ENCODE results near the gene TTBK2.
"Not testable (repeated sequence)": the region's sequence is repeated elsewhere in the genome, so short reads cannot be mapped to it uniquely, and the experiment has no call there.

The TTBK2 gene

GRCh38 chr15:42764154-42764731 lies 156.3 kb downstream of the TTBK2 start:
- not testable (repeated sequence) for H3K36me3 ChIP-seq (ENCODE audit: control insufficient read depth in 1 of 2, insufficient read depth in 2 of 2, low read length in 2 of 2); H4K91ac ChIP-seq (ENCODE audit: low read depth, low read length); H3K4me3 ChIP-seq (ENCODE audit: low read depth, low read length); H2BK120ac ChIP-seq (ENCODE audit: insufficient read depth, low read length, poor library complexity); H3K4me1 ChIP-seq (ENCODE audit: control insufficient read depth in 1 of 2, insufficient read depth in 2 of 2, low read length in 2 of 2); H3K4ac ChIP-seq (ENCODE audit: low read depth, low read length); H3K79me1 ChIP-seq (ENCODE audit: low read length); H4K8ac ChIP-seq (ENCODE audit: low read depth, low read length); H2AK5ac ChIP-seq (ENCODE audit: low read length); H4K12ac ChIP-seq (ENCODE audit: low read depth, low read length); H3K4me2 ChIP-seq (ENCODE audit: low read length); H2AFZ ChIP-seq (ENCODE audit: insufficient read depth, low read length, poor library complexity); H3K14ac ChIP-seq (ENCODE audit: low read length); H3K18ac ChIP-seq (ENCODE audit: low read length); H3K27ac ChIP-seq (ENCODE audit: low read depth, low read length); H3K9me3 ChIP-seq (ENCODE audit: insufficient read depth, low read depth, low read length); H3K79me2 ChIP-seq (ENCODE audit: control insufficient read depth, insufficient read depth, low read length, poor library complexity); H3K9ac ChIP-seq (ENCODE audit: low read length); H2BK5ac ChIP-seq (ENCODE audit: low read depth, low read length, poor library complexity); DNase-seq; H3K27me3 ChIP-seq (ENCODE audit: insufficient read depth, low read length); H3K23ac ChIP-seq (ENCODE audit: low read length); H2BK12ac ChIP-seq (ENCODE audit: low read length)
- no CpG with 5 or more reads among the region's 16 CpGs for WGBS (ENCODE audit: extremely low coverage, insufficient coverage, insufficient read length)

GRCh38 chr15:42761813-42762212 lies 158.8 kb downstream of the TTBK2 start:
- not testable (repeated sequence) for H4K91ac ChIP-seq (ENCODE audit: low read depth, low read length); H3K9ac ChIP-seq (ENCODE audit: low read length); H3K4me3 ChIP-seq (ENCODE audit: low read depth, low read length); H3K9me3 ChIP-seq (ENCODE audit: insufficient read depth, low read depth, low read length); H2AK5ac ChIP-seq (ENCODE audit: low read length); H2BK12ac ChIP-seq (ENCODE audit: low read length); H3K23ac ChIP-seq (ENCODE audit: low read length); H3K18ac ChIP-seq (ENCODE audit: low read length); H3K4ac ChIP-seq (ENCODE audit: low read depth, low read length); H3K4me1 ChIP-seq (ENCODE audit: control insufficient read depth in 1 of 2, insufficient read depth in 2 of 2, low read length in 2 of 2); H3K14ac ChIP-seq (ENCODE audit: low read length); H4K12ac ChIP-seq (ENCODE audit: low read depth, low read length); DNase-seq; H2BK5ac ChIP-seq (ENCODE audit: low read depth, low read length, poor library complexity); H3K79me2 ChIP-seq (ENCODE audit: control insufficient read depth, insufficient read depth, low read length, poor library complexity); H2BK120ac ChIP-seq (ENCODE audit: insufficient read depth, low read length, poor library complexity); H3K27ac ChIP-seq (ENCODE audit: low read depth, low read length); H3K36me3 ChIP-seq (ENCODE audit: control insufficient read depth in 1 of 2, insufficient read depth in 2 of 2, low read length in 2 of 2); H4K8ac ChIP-seq (ENCODE audit: low read depth, low read length); H3K4me2 ChIP-seq (ENCODE audit: low read length); H3K79me1 ChIP-seq (ENCODE audit: low read length); H3K27me3 ChIP-seq (ENCODE audit: insufficient read depth, low read length); H2AFZ ChIP-seq (ENCODE audit: insufficient read depth, low read length, poor library complexity)
- WGBS (ENCODE audit: extremely low coverage, insufficient coverage, insufficient read length) = no CpG with 5 or more reads among the region's 2 CpGs

- no peak overlapping the region for H2BK12ac ChIP-seq (ENCODE audit: low read length)
- H3K9ac ChIP-seq (ENCODE audit: low read length) = no peak overlapping the region
- H3K4me2 ChIP-seq (ENCODE audit: low read length) = no peak overlapping the region
- H3K79me1 ChIP-seq (ENCODE audit: low read length) = no peaks in the 10 kb centered on the region
- H4K12ac ChIP-seq (ENCODE audit: low read depth, low read length) = no peak overlapping the region
- H3K27ac ChIP-seq (ENCODE audit: low read depth, low read length) = no peak overlapping the region
- H3K14ac ChIP-seq (ENCODE audit: low read length) = no peak overlapping the region
- no peaks in the 10 kb centered on the region for H3K9me3 ChIP-seq (ENCODE audit: insufficient read depth, low read depth, low read length)
- no peak overlapping the region for H2BK120ac ChIP-seq (ENCODE audit: insufficient read depth, low read length, poor library complexity)
- no peak overlapping the region for H2AFZ ChIP-seq (ENCODE audit: insufficient read depth, low read length, poor library complexity)
- H3K36me3 ChIP-seq (ENCODE audit: control insufficient read depth in 1 of 2, insufficient read depth in 2 of 2, low read length in 2 of 2) = no peaks in the 10 kb centered on the region
- no peak overlapping the region for H4K91ac ChIP-seq (ENCODE audit: low read depth, low read length)
- no peaks in the 10 kb centered on the region for H3K4me1 ChIP-seq (ENCODE audit: control insufficient read depth in 1 of 2, insufficient read depth in 2 of 2, low read length in 2 of 2)
- no peak overlapping the region for H3K18ac ChIP-seq (ENCODE audit: low read length)
- no peak for DNase-seq
- H3K4me3 ChIP-seq (ENCODE audit: low read depth, low read length) = no peak overlapping the region
- H3K27me3 ChIP-seq (ENCODE audit: insufficient read depth, low read length) = no peaks in the 10 kb centered on the region
- H2AK5ac ChIP-seq (ENCODE audit: low read length) = no peak overlapping the region
- H3K4ac ChIP-seq (ENCODE audit: low read depth, low read length) = no peak overlapping the region
- H3K23ac ChIP-seq (ENCODE audit: low read length) = no peak overlapping the region
- H3K79me2 ChIP-seq (ENCODE audit: control insufficient read depth, insufficient read depth, low read length, poor library complexity) = no peaks in the 10 kb centered on the region
- H4K8ac ChIP-seq (ENCODE audit: low read depth, low read length) = no peak overlapping the region
- no CpG with 5 or more reads among the region's 1 CpG for WGBS (ENCODE audit: extremely low coverage, insufficient coverage, insufficient read length)
- H2BK5ac ChIP-seq (ENCODE audit: low read depth, low read length, poor library complexity) = no peak overlapping the region
Measured at GRCh38 chr15:42760759-42761158, 159.8 kb downstream of the TTBK2 start.

GRCh38 chr15:42759093-42759492 lies 161.5 kb downstream of the TTBK2 start:
- H3K4ac ChIP-seq (ENCODE audit: low read depth, low read length) = no peak overlapping the region
- H3K36me3 ChIP-seq (ENCODE audit: control insufficient read depth in 1 of 2, insufficient read depth in 2 of 2, low read length in 2 of 2) = no peaks in the 10 kb centered on the region
- no peak overlapping the region for H4K91ac ChIP-seq (ENCODE audit: low read depth, low read length)
- H4K12ac ChIP-seq (ENCODE audit: low read depth, low read length) = no peak overlapping the region
- H3K27me3 ChIP-seq (ENCODE audit: insufficient read depth, low read length) = no peaks in the 10 kb centered on the region
- no peak overlapping the region for H2AFZ ChIP-seq (ENCODE audit: insufficient read depth, low read length, poor library complexity)
- peak in 1 of 2 donors; percentile 2 for DNase-seq
- no peak overlapping the region for H2AK5ac ChIP-seq (ENCODE audit: low read length)
- H4K8ac ChIP-seq (ENCODE audit: low read depth, low read length) = no peak overlapping the region
- no peaks in the 10 kb centered on the region for H3K9me3 ChIP-seq (ENCODE audit: insufficient read depth, low read depth, low read length)
- no peak overlapping the region for H2BK120ac ChIP-seq (ENCODE audit: insufficient read depth, low read length, poor library complexity)
- no peak overlapping the region for H3K23ac ChIP-seq (ENCODE audit: low read length)
- no CpG with 5 or more reads among the region's 2 CpGs for WGBS (ENCODE audit: extremely low coverage, insufficient coverage, insufficient read length)
- H2BK12ac ChIP-seq (ENCODE audit: low read length) = no peak overlapping the region
- H3K9ac ChIP-seq (ENCODE audit: low read length) = no peak overlapping the region
- H3K27ac ChIP-seq (ENCODE audit: low read depth, low read length) = no peak overlapping the region
- H3K4me2 ChIP-seq (ENCODE audit: low read length) = no peak overlapping the region
- peak overlapping the region; percentile 23 for H3K4me3 ChIP-seq (ENCODE audit: low read depth, low read length)
- no peak overlapping the region for H2BK5ac ChIP-seq (ENCODE audit: low read depth, low read length, poor library complexity)
- H3K79me2 ChIP-seq (ENCODE audit: control insufficient read depth, insufficient read depth, low read length, poor library complexity) = no peaks in the 10 kb centered on the region
- H3K18ac ChIP-seq (ENCODE audit: low read length) = no peak overlapping the region
- H3K79me1 ChIP-seq (ENCODE audit: low read length) = no peaks in the 10 kb centered on the region
- H3K14ac ChIP-seq (ENCODE audit: low read length) = no peak overlapping the region
- H3K4me1 ChIP-seq (ENCODE audit: control insufficient read depth in 1 of 2, insufficient read depth in 2 of 2, low read length in 2 of 2) = no peaks in the 10 kb centered on the region
